GM12875 (cell line): ENCODE results near the gene MTMR10.
A peak's percentile ranks its signal among the peaks of the same experiment; 100 is the strongest.

ENCODE experiments used
- H3K4me3 ChIP-seq: one replicate; pipeline ENCODE4 v1.5.1; 2011; ENCODE audit warnings: low read depth, low read length, control low read depth
- TF ChIP-seq, protein P1 (sequence below): IDR thresholded peaks from 2 replicates; pipeline ENCODE4 v1.5.1; 2011; ENCODE audit warnings: low read depth, mild to moderate bottlenecking, control low read depth, inconsistent platforms, low read length, moderate library complexity, borderline replicate concordance; ENCODE audit not compliant: insufficient read depth

MTMR10 gene

DNA sequence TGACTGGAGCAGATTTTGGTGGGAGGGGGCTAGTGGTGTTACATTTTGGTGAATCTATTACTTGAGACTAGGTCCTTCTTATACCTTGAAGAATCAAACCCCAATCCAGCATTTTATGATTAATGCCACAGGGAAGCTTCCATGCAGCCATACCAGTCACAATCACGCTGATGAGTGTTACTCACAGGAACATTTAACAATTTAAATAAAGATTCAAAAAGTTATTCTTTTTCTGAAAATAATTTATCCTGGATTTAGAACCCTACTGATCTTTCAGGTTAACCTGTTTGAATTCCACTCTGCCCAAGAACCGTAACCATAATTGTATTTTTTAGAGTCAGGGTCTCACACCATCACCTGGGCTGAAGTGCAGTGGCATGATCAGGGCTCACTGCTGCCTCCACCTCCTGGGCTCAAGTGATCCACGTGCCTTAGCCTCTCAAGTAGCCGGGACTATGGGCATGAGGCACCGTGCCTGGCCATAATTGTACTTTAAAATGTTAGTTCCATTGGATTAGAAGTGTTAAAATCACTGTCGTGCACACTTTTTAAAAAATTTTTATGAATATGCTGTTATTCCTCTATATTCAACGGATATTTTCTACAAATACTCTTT lies 929 bp upstream of the MTMR10 start:
- H3K4me3 ChIP-seq = peak overlapping the region; percentile 94
- TF ChIP-seq, protein P1, sequence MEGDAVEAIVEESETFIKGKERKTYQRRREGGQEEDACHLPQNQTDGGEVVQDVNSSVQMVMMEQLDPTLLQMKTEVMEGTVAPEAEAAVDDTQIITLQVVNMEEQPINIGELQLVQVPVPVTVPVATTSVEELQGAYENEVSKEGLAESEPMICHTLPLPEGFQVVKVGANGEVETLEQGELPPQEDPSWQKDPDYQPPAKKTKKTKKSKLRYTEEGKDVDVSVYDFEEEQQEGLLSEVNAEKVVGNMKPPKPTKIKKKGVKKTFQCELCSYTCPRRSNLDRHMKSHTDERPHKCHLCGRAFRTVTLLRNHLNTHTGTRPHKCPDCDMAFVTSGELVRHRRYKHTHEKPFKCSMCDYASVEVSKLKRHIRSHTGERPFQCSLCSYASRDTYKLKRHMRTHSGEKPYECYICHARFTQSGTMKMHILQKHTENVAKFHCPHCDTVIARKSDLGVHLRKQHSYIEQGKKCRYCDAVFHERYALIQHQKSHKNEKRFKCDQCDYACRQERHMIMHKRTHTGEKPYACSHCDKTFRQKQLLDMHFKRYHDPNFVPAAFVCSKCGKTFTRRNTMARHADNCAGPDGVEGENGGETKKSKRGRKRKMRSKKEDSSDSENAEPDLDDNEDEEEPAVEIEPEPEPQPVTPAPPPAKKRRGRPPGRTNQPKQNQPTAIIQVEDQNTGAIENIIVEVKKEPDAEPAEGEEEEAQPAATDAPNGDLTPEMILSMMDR = no peak

DNA sequence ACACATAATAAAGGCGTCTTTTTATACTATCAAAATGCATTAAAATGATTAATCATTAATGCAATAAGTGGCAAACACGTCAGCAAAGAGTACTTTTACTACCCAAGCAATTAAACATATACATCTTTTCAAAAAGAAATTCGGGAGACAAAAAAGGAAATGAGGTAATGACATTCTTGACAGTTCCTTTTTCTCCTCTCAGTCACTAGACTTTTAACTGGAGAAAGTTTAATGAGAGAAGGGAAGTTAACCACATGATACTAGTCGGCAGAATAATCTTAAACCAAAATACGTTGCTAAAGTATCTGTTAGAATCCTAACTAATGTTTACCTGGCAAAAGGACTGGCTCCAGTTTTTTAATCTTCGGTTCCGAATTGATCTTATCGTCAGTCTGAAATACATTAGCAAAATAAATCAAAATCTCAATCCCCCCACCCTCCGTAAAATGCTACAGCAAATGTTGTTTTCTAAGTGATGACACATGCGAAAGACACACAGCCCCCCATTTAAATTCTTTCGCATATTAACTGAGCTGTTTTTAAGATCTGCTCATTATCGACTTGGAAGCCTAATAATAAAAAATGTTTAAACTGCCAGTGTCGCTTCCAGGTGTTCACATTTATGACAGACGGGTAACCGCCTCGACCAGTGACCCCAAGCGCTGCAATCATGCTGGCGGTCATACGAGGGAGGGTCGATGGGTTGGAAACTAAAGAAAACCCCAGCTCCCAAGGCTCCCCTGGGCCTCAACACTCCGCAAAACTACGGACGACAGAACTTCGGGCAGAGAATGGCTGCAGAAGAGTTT lies 778 bp downstream of the MTMR10 start:
- TF ChIP-seq, protein P1 = no peak

DNA sequence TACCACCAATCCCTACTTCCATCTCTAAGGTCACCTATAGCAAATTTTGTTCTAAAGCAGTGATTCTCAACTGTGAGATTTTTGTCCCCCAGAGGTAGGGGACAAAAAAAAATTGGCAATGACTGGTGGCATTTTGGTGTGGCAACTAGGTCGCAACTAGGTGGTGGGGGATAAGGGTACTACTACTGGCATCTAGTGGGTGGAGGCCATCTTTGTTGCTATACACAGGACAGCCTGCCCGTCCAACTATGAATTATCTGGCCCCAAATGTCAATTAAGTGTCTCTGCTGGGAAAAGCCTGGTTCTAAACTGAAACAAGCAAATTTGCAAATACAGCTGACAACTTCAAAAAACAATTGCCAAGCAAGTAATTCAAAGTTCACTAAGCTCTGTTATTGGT lies 1.4 kb downstream of the MTMR10 start:
- TF ChIP-seq, protein P1 = no peak
- no peak overlapping the region for H3K4me3 ChIP-seq

More for the DNA sequence above, 778 bp downstream of the MTMR10 start:
- H3K4me3 ChIP-seq = peak overlapping the region; percentile 94

DNA sequence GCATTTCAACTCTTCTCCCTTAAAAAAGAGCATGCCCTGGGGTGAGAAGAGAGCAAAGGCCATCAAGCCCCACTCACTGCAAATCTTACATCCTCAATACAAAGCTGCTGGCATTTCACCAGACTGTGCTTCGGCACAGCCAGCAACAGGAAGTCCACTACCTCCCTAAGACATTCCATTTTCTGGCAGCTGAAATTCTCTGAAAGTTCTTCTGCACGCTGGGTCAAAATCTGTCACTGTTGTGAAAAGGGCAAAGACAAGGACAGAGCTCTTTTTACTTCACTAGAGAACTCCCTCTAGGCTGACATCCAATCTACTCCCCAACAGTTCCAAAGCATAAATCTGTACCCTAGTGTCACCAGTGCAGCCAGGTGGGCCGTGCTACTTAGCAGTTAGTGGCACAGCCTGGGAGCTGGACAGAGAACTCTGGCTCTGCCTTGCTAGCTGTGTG lies 6.3 kb downstream of the MTMR10 start:
- no peak overlapping the region for H3K4me3 ChIP-seq
- TF ChIP-seq, protein P1 = no peak

DNA sequence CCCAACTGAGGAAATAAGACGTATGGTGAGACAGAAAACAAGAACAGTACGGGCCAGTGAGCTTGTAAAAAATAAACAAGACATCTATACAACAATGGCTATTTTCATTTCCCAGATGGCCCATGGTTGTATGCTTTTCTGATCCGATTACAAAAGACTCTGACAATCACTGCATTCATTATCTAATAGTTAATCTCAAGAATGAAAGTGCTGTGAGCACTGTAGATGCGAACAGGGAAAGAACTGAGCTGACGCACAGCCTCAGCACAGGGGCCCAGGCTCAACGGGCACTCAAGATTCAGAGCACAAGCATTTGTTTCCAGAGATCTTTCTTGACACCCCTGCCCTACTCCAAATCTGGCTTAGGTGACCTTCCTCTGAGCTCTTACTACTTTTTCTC lies 6.9 kb downstream of the MTMR10 start:
- no peak overlapping the region for H3K4me3 ChIP-seq
- TF ChIP-seq, protein P1 = no peak

DNA sequence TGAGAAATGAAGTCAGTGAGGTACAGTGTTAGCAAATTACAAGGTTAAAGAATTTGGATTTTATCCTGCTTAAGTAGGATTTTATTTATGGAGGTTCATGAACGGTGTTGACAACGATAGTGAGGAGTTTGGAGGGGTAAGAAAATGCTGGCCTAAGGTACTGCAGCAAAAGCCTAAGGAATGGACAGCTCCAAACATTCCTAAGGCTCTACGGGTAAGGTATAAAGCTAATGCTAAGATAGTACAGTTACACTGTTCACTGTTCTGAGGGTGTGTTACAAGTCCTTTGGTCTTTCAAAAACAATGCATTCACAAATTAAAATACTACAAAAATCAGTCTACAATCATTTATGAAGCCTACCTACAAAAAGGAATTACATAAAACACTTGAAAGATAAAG lies 7.3 kb downstream of the MTMR10 start:
- H3K4me3 ChIP-seq = no peak overlapping the region

More for the DNA sequence above, 7.3 kb downstream of the MTMR10 start:
- TF ChIP-seq, protein P1 = no peak
